AG04450 (cell line): Measurements from ENCODE around the gene ATAD1. TPM values are rescaled to one million over a fixed set of nuclear protein-coding genes. Genes with fewer than 3 reads are reported as not detected.
"Not testable (repeated sequence)": the region's sequence is repeated elsewhere in the genome, so short reads cannot be mapped to it uniquely, and the experiment has no call there.

Source experiments
- CTCF ChIA-PET: fragments of 300-600, 350-600 bp; formaldehyde crosslinking; extraction: SDS; loops from one replicate; lab custom pipeline; 2022; ENCODE audit warnings: antibody characterized with exemption, inconsistent platforms; lab: Charles Lee
- POLR2A ChIA-PET: fragments of 350-600 bp; formaldehyde crosslinking; extraction: SDS; loops from one replicate; lab custom pipeline; 2021; ENCODE audit warnings: antibody characterized with exemption, inconsistent platforms; lab: Yijun Ruan, JAX
- DNase-seq: peaks from one replicate; pipeline ENCODE4 v3.0.0-alpha.2; 2011; ENCODE audit warnings: low read depth, low spot score
- H3K27ac ChIP-seq: one replicate; pipeline ENCODE4 v1.5.1; 2012; ENCODE audit warnings: low read depth, low read length, control low read depth
- H3K27me3 ChIP-seq: one replicate; pipeline ENCODE4 v1.6.0; 2012; ENCODE audit warnings: low read length; ENCODE audit not compliant: control insufficient read depth, insufficient read depth
- H3K4me3 ChIP-seq: 2 replicates; pipeline ENCODE4 v1.5.1; 2011; ENCODE audit warnings: mild to moderate bottlenecking, low read depth, low read length, control low read depth
- H3K9me3 ChIP-seq: 2 replicates; pipeline ENCODE4 v1.5.1; 2012; ENCODE audit warnings: low read length; ENCODE audit not compliant: control insufficient read depth, insufficient read depth
- polyA plus RNA-seq: library from polyadenylated mRNA; depleted of rRNA; stranded (reverse); fragments of >200 nt; gene quantifications from 2 replicates; pipeline ENCODE4 v1.2.3, GENCODE V29; 2011
- TF ChIP-seq, protein P1 (sequence below): IDR thresholded peaks from 2 replicates; pipeline ENCODE4 v1.5.1; 2011; ENCODE audit warnings: low read depth, low read length, control low read depth, inconsistent platforms

Gene ATAD1
- polyA plus RNA-seq, 1 experiment, result 43.7 TPM

GRCh38 chr10:87739703-87740102 is 78.3 kb downstream of the ATAD1 start:
- Histone ChIP-seq H3K4me3 (no peak overlapping the region), H3K27ac (no peak overlapping the region), H3K27me3 (no peaks in the 10 kb centered on the region), H3K9me3 (no peaks in the 10 kb centered on the region)
- TF ChIP-seq, protein P1, sequence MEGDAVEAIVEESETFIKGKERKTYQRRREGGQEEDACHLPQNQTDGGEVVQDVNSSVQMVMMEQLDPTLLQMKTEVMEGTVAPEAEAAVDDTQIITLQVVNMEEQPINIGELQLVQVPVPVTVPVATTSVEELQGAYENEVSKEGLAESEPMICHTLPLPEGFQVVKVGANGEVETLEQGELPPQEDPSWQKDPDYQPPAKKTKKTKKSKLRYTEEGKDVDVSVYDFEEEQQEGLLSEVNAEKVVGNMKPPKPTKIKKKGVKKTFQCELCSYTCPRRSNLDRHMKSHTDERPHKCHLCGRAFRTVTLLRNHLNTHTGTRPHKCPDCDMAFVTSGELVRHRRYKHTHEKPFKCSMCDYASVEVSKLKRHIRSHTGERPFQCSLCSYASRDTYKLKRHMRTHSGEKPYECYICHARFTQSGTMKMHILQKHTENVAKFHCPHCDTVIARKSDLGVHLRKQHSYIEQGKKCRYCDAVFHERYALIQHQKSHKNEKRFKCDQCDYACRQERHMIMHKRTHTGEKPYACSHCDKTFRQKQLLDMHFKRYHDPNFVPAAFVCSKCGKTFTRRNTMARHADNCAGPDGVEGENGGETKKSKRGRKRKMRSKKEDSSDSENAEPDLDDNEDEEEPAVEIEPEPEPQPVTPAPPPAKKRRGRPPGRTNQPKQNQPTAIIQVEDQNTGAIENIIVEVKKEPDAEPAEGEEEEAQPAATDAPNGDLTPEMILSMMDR, result no peak
- ChIA-PET CTCF (no interaction called here), POLR2A (no interaction called here)
- DNase-seq, result no peak

- POLR2A ChIA-PET, H3K27me3 ChIP-seq, CTCF ChIA-PET, DNase-seq, H3K4me3 ChIP-seq, H3K27ac ChIP-seq, H3K9me3 ChIP-seq: not testable (repeated sequence)
These were observed 79.8 kb downstream of the ATAD1 start for GRCh38 chr10:87738253-87738652.

DNA sequence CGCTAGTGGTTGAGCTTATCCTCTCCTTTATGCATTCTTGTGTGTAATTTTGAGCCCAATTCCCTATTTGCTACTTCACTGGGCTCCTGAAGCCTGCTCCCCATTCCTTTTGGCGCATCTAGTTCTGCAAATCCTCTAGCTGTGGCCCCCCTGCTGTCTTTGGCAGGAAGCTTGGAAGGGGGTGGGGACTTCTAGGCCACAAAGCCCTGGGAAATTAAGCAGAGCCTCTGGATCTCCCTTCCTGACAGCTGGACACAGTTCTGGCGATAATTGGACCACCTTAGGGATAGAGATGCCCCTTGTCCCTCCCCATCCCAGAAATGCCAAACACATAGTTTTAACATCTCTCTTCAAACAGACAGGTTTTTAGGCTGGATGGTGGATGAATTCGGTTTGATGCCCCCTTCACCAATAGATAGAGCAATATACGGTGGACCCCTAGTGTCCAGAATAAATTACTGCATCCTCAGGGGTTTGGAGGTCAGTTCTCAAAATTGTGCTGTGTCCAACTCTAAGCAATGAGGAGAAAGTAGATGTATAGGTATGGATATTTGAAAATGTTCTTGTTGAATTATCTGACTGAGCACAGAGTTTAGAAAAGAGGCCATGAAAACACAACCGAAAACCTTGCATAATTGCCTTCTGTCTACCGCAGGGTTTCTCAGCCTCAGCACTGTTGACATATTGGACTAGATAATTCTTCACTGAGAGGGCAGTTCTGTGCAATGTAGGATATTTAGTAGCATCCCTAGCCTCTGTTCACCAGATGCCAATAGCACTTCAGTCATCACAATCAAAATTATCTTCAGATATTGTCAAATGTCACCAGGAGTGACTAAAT is 82.8 kb downstream of the ATAD1 start:
- no peak overlapping the region for H3K4me3 ChIP-seq
- no peak overlapping the region for H3K27ac ChIP-seq
- TF ChIP-seq, protein P1, result peak; percentile 81
- DNase-seq, result peak; percentile 3
- ChIA-PET POLR2A (interaction anchor here (0.7 kb wide), 1 partner anchor 17 kb away, joined by 4 read pairs; no protein-coding TSS in a partner anchor), CTCF (interaction anchor here (0.5 to 3.1 kb wide), 14 partner anchors 9 to 1213 kb away, joined by 3 to 16 read pairs (median 4); partner anchors contain the start of gene PAPSS2)
- no peaks in the 10 kb centered on the region for H3K9me3 ChIP-seq
- no peaks in the 10 kb centered on the region for H3K27me3 ChIP-seq

- DNase-seq, result no peak
- H3K27me3 ChIP-seq, result no peaks in the 10 kb centered on the region
- CTCF ChIA-PET, result interaction anchor here (1.7 to 3.1 kb wide), 3 partner anchors 31 to 200 kb away, joined by 7 to 16 read pairs (median 13); no protein-coding TSS in a partner anchor
- TF ChIP-seq, protein P1, result no peak
- H3K4me3 ChIP-seq, result no peak overlapping the region
- POLR2A ChIA-PET, result no interaction called here
- no peaks in the 10 kb centered on the region for H3K9me3 ChIP-seq
- H3K27ac ChIP-seq, result no peak overlapping the region
These were observed 84.9 kb downstream of the ATAD1 start for GRCh38 chr10:87733081-87733480.

DNA sequence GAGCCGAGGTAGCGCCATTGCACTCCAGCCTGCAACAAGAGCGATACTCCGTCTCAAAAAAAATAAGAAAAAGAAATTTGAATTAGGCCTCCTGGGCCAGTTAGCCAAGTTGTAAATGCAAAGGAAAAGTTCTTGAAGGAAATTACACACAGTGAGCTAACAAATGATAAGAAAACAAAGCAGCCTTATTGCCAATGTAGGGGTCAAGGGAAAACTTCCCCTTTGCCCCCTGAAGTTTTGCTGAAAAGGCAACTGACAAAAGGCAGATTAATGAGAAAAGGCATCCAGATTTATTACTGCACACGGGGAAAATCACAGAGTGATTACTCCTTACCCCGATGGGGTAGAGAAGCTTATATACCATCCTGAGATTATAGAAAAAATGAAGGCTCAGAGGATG is 88.1 kb downstream of the ATAD1 start:
- no peak overlapping the region for H3K4me3 ChIP-seq
- POLR2A ChIA-PET, result no interaction called here
- DNase-seq, result no peak
- TF ChIP-seq, protein P1, result no peak
- CTCF ChIA-PET, result no interaction called here
- no peaks in the 10 kb centered on the region for H3K9me3 ChIP-seq
- no peak overlapping the region for H3K27ac ChIP-seq
- H3K27me3 ChIP-seq, result no peaks in the 10 kb centered on the region
